ENCODE measurements around the gene ZSCAN5B. TPM values are rescaled to one million over a fixed set of nuclear protein-coding genes. Genes with fewer than 3 reads are reported as not detected.
"Not testable (repeated sequence)": the region's sequence is repeated elsewhere in the genome, so short reads cannot be mapped to it uniquely, and the experiment has no call there.

ZSCAN5B gene, protein sequence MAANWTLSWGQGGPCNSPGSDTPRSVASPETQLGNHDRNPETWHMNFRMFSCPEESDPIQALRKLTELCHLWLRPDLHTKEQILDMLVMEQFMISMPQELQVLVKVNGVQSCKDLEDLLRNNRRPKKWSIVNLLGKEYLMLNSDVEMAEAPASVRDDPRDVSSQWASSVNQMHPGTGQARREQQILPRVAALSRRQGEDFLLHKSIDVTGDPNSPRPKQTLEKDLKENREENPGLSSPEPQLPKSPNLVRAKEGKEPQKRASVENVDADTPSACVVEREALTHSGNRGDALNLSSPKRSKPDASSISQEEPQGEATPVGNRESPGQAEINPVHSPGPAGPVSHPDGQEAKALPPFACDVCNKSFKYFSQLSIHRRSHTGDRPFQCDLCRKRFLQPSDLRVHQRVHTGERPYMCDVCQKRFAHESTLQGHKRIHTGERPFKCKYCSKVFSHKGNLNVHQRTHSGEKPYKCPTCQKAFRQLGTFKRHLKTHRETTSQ
- total RNA-seq, result not detected
- polyA plus RNA-seq, result under 1 TPM in 2 of 3 donors, not detected in 1; 0.06 to 0.60 TPM

DNA sequence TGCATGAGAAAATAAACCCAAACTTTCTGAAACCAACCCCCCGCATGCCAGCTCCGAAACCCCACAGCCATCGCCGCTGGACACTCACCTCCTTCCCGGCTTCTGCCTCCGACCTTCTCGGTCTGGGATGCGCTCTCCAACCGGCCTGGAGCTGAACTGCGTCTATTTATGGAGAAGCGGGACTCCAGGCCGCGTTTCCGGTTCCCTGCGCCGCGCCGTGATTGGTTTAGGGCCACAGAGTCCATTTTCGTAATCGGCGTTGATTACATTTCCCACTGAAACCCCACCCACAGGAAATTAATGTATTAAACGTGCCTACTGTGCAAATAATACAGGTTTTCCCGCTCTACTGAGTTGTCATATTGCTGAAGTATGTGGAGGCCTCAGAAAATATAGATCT, at the start of gene ZSCAN5B:
Gene ZSCAN5B, minus strand, starts transcription at position 138 of the 400 bp plus-strand sequence. CDS start 4,731 bp downstream, outside the sequence.
- H3K9me3 ChIP-seq; DNase-seq; H3K4me3 ChIP-seq; intact Hi-C loops (cut with DNase I); H3K4me1 ChIP-seq; H3K36me3 ChIP-seq; H3K27ac ChIP-seq; H3K27me3 ChIP-seq: not testable (repeated sequence)
- 89 to 92% methylated on average over 23 of the region's 23 CpGs for WGBS, 2 donors

DNA sequence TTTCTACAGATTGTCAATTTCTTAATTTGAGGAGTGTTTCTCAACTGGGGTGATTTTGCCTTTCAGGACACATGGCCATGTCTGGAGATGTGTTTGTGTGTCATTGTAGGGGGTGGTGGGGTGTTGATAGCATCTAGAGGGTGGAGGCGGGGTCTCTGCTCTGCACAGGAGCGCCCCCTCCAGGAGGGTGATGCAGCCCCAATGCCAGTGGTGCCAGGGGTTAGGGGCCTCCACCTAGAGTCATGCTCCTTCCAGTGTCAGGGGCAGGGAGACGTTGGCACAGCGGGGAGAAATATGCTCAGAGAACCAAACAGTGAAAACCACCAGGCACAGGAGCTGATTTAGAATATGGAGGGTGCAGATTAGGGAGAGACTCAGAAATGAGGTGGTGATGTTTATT, 48.2 kb upstream of the ZSCAN5B start:
- H3K36me3 ChIP-seq; H3K27ac ChIP-seq; H3K27me3 ChIP-seq; DNase-seq; H3K9me3 ChIP-seq; intact Hi-C loops (cut with DNase I); H3K4me1 ChIP-seq; H3K4me3 ChIP-seq: not testable (repeated sequence)
- 80 to 82% methylated on average over 4 of the region's 4 CpGs for WGBS, 2 donors

GRCh38 chr19:56245121-56245740, 47.6 kb upstream of the ZSCAN5B start:
- Histone ChIP-seq H3K4me1 (no peaks in the 10 kb centered on the region), H3K27me3 (no peaks in the 10 kb centered on the region), H3K27ac (no peak overlapping the region), H3K36me3 (no peaks in the 10 kb centered on the region), H3K4me3 (no peak overlapping the region), H3K9me3 (no peaks in the 10 kb centered on the region)
- intact Hi-C loops (cut with DNase I), result no loop called here
- 90 to 94% methylated on average over 7 of the region's 7 CpGs for WGBS, 2 donors
- TF ChIP-seq CTCF (IDR thresholded peaks at IDR 0.05), result no peak
- no peak for TF ChIP-seq POLR2AphosphoS5 (IDR thresholded peaks at IDR 0.05)
- no peak for TF ChIP-seq EP300 (IDR thresholded peaks at IDR 0.05)
- no peak for TF ChIP-seq POLR2A (IDR thresholded peaks at IDR 0.05)
- DNase-seq, result no peak

DNA sequence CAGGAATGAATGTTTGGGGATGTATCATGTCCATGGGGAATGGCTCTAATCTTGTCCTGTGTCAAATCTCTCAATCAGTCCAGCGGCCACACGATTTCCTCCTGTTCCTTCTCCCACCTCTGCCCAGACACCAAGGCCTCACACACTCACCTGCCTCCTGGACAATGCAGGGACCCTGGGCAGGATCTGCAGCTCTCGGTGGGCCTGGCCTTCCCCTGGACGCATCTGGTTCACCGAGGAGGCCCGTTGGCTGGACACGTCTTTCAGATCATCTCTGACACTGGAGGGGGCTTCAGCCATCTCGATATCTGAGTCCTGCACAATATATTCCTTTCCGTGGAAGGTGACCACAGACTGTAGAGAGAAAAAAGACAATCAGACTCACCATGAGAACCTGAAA, 25.9 kb upstream of the ZSCAN5B start:
- no peaks in the 10 kb centered on the region for H3K4me1 ChIP-seq
- intact Hi-C loops (cut with DNase I), result no loop called here
- no peak for DNase-seq
- no peak overlapping the region for H3K27ac ChIP-seq
- TF ChIP-seq POLR2AphosphoS5 (IDR thresholded peaks at IDR 0.05) (no peak), EP300 (IDR thresholded peaks at IDR 0.05) (no peak), CTCF (IDR thresholded peaks at IDR 0.05) (no peak), POLR2A (IDR thresholded peaks at IDR 0.05) (no peak)
- H3K36me3 ChIP-seq, result peaks cover 0 to 5% (median 0%) of the 10 kb centered on the region in 4 donors
- WGBS, 2 donors, result 94% methylated on average over 9 of the region's 9 CpGs
- no peaks in the 10 kb centered on the region for H3K9me3 ChIP-seq
- H3K4me3 ChIP-seq, result no peak overlapping the region
- no peaks in the 10 kb centered on the region for H3K27me3 ChIP-seq

DNA sequence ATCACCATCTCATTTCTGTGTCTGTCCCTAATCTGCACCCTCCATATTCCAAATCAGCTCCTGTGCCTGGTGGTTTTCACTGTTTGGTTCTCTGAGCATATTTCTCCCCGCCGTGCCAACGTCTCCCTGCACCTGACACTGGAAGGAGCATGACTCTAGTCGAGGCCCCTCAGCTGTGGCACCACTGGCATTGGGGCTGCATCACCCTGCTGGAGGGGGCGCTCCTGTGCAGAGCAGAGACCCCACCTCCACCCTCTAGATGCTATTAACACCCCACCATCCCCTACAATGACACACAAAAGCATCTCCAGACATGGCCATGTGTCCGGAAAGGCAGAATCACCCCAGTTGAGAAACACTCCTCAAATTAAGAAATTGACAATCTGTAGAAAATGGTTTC, 25.3 kb upstream of the ZSCAN5B start:
- no peak for TF ChIP-seq EP300 (IDR thresholded peaks at IDR 0.05)
- no peak for TF ChIP-seq CTCF (IDR thresholded peaks at IDR 0.05)
- TF ChIP-seq POLR2A (IDR thresholded peaks at IDR 0.05), result no peak
- TF ChIP-seq POLR2AphosphoS5 (IDR thresholded peaks at IDR 0.05), result no peak
- peaks cover 0 to under 1% (median 0%) of the 10 kb centered on the region in 4 donors for H3K4me1 ChIP-seq
- no peak for DNase-seq
- WGBS, 2 donors, result 85 to 87% methylated on average over 6 of the region's 6 CpGs
- intact Hi-C loops (cut with DNase I), result no loop called here
- H3K36me3 ChIP-seq, result peaks cover 0 to 5% (median 0%) of the 10 kb centered on the region in 4 donors
- no peak overlapping the region for H3K27ac ChIP-seq
- no peak overlapping the region for H3K4me3 ChIP-seq
- no peaks in the 10 kb centered on the region for H3K9me3 ChIP-seq
- peaks cover 0 to 3% (median 1%) of the 10 kb centered on the region in 3 donors for H3K27me3 ChIP-seq
